Fibroblast of skin of right biceps (primary cell): ENCODE data around the gene METTL25.

ENCODE experiments used
- DNase-seq: peaks from one replicate; pipeline ENCODE4 v3.0.0-alpha.2; 2013

METTL25 gene

DNA sequence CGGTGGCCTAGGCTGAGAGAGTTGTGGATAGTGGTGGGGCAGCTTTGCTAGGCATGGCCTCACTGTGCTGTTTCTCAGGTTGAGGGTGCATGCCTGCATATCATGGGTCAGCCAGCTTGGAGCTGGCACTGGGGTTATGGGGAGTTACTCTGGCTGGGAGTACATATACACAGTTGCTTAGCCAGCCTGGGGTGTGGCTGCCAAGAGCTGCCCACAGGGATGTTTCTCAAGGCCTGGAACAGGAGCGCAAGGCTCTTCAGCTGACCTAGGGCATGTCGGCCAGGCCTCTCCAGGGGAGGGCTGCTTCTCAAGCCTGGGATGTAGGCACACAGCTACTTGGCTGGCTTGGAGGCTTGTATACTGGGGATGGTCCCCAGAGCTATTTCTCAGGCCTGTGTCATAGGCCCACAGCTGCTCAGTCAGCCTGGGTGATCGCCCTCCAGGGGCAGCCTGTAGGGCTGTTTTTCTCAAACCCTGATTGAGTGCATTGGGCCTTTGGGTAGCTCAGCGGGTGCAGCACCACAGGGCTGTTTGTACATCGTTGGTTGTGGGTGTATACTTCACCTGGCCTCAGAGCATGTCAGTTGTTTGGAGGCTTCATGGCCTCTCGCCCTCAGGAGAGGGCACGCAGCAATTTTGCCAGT, 114.9 kb downstream of the METTL25 start:
- DNase-seq: no peak

DNA sequence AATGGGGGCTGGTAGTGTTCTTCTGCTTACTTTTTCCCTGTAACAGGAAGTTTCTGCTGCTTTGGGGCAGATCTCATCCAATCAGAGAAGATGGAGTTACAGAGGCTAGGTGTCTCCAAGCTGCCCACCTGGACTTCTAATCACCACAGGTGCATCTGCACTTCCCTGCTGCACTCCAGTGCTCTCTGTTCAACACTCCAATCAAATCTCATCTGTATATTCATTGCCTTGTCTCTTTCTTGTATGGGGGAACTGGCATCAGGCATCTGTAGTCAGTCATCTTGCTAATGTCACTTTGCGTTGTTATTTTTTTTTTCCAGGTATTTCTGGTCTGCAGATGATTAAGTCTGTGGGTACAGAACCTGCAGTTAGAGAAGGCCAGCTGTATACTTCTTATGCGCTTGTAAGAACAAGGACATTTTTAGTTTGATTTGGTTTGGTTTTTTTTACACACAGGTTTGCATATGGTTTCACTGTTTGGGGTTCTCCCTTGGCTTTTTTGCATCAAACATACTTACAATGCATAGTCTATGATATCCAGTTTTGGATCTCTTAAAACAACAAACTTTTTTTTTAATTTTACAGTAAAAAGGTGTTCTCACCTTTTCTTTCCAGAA, 116.0 kb downstream of the METTL25 start:
- DNase-seq: no peak

DNA sequence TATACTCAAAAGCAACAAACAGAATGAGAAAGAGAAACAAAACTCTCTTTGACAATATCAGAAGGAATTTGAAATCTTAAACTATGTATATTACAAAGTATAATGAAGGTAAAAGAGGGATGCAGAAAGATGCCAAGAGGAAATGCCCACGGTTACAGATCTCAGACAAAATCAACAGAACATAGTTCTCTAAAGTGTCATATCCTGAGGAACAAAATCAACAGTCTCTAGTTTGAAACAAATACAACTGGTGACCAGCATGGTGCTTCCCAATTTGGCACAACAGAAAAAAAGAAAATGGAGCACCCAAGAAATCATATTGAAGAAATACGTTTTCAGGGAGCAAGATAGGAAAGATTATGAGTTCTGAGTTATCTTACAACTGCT, 116.5 kb downstream of the METTL25 start:
- DNase-seq: peak; percentile 6

DNA sequence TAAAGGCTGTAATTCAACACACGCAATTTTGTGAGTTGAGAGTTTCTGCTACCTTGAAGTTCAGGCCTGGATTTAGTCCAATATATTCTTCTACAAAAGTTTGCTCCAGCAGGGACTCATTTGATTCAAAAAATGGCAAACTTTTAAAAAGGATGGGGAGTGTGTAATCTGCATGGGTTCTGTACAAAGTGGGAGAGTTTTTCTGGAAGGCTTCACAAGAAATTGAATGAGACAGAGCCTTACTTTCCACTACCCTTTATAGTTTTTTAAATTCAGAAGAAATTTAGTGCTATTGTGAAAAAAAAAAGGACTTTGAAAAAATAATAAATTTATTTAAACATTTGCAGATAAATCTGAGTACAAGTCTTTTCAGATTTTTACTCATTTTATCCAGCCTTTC, 116.9 kb downstream of the METTL25 start:
- DNase-seq: no peak

DNA sequence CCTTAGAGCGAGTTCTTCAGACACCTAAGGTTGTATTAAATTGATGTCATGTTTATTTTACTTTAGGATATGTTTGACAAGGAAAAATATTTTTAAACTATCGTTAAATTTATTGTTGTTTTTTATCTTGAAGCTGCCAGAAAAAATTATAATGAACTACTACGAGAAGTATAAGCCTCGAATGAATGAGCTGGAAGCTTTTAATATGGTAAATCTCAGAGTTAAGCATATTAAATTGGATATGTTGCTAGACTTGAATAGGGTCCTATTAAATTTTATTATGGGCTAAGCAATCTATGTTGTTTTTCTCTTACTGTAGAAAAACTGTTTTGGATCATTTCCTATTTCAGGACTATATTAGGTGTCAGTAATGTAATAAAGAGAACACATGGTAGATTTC, 118.2 kb downstream of the METTL25 start:
- no peak for DNase-seq

DNA sequence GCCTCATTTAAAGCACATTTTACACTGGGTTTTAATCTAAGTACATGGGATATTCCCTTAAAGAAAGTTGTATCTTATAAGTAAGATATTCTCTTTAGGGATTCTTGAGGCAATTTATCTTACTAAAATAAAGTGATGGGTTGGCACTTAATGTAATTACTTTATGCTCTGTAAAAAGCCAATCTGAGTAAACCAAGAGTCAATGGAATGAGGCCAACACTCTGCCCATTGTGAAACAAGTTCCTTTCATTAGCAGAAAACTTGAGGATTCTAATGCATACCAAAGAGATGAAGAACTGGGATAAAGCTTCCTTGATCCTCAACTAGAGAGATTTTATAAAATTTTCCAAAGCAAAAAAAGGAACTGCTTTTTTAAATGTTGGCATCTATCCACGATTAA, 121.2 kb downstream of the METTL25 start:
- peak; percentile 35 for DNase-seq

DNA sequence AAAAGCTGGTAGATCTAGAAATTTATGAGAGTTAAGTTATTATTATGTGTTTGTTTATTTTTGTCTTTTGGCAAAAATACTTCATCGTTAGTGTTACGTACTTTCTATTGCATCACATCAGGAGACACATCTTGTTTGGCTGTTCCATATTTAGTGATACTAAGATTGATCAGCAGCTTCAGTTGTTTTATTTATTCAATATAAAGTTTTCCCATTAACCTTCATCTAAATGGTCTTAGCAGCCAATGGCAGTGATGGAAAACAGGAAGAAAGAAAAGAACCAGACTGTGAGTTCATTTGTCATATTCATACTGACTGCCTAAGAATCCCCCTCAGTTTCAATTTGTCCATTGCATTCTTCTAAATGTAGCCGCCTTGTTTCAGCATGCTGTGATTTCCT, 122.3 kb downstream of the METTL25 start:
- no peak for DNase-seq

DNA sequence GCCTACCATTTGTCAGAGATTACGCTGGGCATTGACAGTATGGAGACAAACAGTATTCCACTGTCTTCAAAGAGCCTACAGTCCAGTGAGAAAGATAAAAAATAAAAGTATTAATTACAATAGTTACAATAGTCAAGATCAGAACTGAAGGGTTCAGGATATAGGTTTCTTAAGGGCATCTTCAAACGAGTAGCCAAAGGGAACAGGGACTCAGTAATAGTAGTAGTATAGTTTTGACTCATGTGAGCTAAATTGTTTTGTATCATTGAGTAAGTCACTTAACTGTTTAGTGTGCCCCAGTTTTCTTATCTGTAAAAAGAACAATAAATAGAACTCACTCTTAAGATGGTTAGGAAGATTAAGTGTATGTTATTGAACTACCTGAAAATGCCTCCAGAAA, 123.6 kb downstream of the METTL25 start:
- DNase-seq: no peak

DNA sequence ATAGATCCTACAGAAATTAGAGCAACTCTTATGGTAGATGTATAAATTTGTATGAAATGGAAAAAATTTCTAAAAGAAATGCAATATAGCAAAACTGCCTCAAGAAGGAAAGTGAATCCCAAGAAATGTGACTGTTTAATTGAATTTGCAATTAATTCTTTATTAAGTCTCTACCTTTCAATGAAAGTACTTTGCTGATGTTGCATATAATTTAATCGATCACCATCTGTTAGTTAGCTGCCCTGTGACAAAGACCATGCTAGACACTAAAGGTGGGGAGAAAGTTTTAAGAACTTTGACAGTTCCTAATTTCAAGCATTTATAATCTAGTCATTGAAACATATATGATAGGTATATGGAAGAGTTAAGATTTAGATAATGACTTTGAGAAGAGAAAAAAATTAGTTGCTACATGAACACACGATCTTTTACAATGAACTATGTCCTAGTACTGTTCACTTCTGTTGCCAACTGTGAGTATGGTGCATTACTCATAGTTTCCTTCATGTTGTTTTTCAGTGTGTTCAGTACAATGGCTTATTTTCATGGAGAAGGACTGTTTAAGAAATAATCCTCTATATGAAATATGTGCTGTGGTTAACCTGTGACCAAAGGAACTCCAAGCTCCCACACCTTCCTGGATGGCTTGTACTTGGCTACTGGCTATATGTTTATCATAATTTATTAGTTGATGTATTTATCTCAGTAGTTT, 128.4 kb downstream of the METTL25 start:
- DNase-seq: no peak

DNA sequence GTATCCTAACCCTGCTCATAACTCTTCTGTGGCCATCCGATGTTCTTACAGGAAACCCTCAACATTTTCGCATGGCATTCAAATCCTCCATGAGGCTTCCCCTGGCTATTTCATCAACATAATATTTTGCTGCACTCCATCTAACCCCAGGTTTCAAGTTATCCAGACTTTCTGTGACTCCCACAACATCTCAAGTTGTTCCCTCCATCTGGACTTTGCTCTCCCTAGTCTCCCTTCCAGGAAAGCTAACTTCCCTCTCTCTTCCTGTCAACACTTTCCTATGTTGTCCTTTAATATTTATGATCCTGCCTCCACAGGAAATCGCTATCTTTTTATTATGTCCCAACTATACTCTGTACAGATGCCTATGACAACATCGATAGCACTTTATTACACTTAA, 146.1 kb downstream of the METTL25 start:
- no peak for DNase-seq

DNA sequence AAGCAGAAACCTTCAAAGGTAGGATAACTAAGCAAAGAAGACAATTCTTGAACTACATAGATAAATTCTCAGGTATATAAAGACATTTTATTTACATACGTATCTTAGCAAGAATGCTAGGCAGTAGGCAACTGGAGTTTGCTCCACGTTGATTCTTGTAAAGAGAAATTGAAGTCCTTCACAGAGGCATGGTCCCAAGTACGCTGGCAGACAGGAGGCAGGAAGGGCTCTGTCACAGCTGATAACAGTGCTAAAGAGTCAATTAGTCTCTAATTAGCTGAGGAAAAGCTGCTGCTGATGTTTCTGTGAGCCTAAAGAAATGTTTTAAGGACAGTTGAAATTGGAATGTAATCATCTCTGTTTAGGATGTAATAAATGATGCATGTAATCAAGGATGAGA, 146.8 kb downstream of the METTL25 start:
- DNase-seq: no peak

DNA sequence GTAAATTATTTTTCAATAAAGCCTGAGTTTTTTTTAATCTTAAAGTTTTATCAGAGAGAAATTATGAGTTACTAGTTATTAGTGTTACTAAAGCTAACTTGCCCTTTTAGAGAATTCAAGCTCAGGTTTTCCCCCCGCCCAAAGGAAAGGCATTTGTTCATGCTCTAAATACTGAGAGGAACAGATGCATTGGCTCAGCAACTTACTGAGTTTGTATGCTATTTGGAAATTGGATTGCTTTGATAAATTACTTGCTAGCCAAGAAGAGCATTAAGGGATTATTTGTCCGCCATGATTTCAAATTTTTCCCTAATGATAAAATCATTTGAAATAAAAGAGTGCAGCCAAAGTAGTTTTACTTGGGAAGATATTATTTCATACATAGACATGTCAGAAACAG, 149.4 kb downstream of the METTL25 start:
- DNase-seq: no peak

DNA sequence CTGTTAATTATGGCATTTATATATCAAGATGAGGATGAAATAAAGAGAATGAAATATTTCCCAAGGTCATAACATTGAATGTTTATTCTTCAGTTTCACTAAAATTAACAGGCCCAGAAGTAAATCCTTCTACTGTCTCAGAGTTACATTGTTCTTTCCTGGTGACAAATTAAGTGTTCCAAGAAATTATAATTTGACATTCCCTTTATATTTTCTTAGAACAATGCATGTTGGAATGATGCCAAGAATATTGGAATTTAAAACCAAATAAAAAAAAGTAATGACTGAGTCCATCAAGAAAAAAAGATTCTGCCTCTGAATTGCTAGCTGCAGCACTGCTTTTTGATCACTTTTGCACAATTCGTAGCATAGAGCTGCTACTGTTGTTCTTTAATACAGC, 152.1 kb downstream of the METTL25 start:
- DNase-seq: no peak

DNA sequence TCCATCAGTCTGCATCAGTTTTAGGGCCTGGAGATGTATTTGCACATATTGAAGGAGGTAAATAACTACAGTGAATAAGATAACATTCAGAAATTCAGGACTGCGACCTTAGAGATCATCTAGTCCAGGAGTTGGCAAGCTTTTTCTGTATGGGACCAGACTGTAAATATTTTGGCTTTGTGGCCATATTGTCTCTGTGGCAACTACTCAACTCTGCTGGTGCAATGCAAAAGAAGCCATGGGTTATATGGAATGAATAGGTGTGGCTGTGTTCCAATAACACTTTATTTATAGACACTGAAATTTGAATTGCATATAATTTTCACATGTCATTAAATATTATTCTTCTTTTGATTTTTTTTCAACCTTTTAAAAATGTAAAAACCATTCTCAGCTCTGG, 156.6 kb downstream of the METTL25 start:
- DNase-seq: no peak

DNA sequence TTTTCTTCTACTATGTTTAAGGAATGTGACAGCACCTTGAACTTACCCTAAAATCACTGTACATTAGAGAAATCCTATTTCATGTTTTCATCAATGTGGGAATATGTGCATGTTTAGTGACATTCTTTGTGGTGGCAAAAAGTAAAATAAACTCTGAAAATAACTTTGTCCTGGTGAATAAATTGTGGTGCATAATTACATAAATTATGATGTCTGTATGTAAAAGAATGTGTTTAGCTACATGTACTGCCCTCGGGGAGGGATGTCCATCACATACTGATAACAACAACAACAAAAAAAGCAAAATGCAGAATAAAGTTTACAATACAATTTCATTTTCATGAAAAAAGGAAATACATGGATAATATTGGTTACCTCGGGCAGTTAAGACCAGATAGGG, 157.3 kb downstream of the METTL25 start:
- DNase-seq: no peak

DNA sequence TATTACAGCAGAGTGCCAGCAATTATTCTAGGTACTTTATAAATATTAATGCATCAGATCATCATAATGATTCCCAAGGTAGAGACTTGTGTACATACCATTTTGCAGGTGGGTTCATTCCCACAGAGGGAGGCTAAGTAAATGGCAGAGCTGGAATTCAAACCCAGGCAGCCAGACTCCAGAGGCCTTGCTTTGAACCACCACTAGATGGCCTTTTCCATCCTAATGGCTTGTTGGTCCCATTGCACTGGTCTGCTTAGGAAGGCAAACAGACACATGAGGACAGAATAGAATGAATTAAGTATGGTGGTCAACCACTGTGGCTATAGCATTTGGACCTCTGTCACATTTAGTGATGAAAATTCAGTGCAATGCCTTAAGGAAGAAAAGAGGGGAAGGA, 158.7 kb downstream of the METTL25 start:
- DNase-seq: peak; percentile 3

DNA sequence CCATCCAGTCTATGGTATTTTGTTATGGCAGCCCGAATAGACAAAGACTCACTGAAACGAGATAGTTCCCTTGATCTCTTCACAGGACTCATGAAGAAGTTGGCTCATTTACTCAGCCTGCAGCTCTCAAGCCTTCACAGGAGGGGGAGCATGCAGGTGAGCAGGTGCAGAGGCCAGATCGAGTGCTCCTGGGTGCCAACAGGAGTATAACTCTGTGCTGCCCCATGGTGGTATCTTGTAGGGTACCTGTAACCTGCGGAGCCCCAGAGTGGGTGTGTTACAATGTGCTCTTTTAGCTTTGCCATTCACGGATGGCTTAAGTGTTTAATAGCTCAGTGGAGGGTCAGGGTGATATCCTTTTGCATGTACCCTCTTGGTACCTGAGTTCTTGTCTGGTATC, 159.5 kb downstream of the METTL25 start:
- DNase-seq: no peak

DNA sequence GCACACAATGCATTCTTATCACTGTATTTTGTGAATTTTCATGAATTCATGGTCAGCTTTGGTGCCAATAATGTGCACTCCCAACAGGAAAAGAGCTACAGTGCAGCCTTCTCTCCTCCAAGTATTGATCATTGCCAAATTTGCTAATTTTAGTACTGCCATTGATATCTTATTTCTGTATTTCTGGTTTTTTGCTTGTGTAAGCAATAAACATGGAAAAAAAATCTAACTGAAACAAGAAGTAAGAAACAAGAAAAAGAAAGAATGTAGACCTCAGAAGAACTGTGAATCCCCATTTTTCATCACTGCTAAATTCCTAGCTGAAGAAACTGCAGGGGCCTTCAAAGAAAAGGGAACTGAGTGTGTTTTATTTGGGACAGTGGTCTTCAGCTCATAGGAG, 161.2 kb downstream of the METTL25 start:
- no peak for DNase-seq

DNA sequence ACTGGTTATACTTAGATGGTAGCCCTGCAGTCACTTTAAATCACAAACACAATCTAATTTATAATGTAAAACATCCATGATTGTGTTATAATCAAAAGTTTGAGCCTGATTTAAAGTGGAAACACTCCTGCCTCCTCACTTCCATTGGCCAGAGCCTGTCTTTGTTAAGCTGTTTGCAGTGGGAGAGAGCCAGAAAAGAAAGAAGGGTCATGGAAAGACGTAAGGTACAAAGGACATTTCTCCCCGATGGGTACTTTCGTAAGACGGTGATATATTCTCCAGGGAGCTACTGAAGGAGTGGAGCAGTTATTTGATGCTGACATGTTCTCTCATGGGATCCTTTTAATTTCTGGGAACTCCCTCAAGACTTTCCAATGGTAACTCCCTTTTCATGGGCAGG, 164.0 kb downstream of the METTL25 start:
- DNase-seq: no peak

DNA sequence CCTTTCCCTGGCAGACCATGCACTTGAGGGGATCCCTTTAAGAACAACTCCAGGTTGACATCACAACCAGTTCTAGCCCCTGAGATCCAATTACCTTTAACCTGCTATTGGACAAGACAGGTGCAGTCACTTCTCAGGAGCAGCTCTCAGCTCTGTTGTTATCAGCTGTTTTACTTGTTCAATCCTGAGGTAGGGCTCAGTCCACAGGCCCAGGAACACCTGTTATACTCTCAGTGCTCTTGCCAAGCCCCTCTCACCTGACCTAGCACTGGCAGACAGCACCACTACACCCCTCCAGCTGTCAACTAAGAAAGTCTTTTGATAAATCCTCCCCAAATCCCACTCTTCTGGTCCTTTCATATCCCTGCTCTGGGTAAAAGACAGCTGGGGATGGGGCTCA, 164.4 kb downstream of the METTL25 start:
- no peak for DNase-seq

DNA sequence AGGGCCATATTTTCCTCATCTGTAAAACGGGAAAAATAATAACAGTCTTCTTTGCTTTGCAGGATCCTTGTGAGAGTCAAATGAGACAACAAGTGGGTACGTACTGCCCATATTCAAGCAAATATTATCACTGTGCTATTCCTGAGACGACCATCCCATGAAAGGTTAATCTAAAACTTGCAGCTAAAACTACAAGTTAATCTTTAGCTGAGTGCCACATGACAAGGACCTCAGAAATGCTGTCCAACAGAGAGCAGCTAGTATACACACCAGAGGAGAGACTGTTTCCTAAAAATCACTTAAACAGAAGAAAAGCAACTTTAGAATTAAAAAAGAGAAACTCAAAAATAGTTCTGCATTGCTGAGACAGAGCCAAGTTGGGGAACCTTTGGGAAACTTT, 165.7 kb downstream of the METTL25 start:
- no peak for DNase-seq

DNA sequence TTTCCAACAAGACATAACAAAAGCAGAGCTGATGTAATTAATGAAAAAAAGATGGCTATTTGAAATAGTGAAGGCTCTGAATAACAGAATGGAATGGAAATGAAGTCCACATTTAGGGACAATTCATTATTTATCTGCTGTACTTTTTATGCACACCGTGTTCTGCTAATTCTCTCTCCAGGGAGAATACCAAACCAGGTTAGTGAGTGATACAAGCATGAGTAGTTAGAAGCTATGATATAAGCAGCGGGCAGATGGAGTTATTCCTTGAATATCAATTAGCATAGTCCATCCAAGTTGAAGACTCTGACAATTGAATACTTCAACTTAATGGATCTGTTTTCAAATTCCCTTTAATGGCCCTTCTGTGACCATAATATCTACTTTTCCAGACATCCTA, 166.3 kb downstream of the METTL25 start:
- DNase-seq: no peak

DNA sequence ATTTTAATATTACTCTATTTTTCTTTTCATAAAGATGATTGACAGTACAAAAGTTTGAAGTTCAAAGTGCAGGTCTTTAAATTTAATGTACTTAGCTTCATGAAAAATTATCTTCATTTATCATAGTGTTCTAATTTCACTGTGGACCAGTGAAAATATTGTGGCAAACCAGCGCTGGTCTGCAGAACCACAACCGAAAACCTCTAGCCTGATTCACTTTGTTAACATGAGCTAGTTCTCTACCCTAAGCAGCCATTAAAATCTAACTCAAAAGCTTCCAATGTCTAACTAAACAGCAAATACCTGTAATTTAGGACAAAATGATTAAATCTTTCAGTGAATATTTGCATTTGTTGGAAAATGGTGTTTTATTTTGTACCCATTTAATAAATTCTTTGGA, 167.3 kb downstream of the METTL25 start:
- no peak for DNase-seq

DNA sequence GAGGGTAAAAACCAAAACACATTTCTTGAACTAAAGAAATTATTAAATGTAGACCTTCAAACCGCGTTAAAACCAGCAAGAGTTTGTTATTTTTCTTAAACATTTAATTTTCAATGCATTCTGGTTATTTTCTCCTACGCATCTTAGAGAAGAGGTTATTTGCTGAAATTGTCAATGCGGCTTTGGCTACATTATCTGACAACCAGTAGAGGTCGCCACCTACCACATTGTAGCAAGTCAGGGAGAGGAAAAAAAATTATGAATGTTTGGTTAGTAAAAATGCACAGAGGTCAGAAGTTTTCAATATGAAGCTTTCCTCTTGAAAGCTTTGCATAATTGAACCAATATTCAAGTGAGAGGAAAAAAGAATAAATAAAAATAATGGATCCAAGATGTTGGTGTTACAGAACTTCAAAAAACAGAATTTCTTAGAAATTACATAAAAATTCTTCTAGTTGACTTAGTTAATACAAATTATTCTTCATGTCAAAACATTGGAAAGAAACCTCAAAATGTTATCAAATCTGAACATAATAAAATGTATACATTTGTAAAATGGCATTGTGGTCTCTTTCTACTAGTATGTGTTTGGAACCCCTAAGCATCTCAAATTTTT, 168.9 kb downstream of the METTL25 start:
- peak; percentile 57 for DNase-seq
